KMS-11 (cell line): Measurements from ENCODE around the gene TMPRSS6.

Experiments
- H2AFZ ChIP-seq: fragments of 200-600 bp; sonication (generic); 2 replicates; pipeline ENCODE4 v1.6.1; 2016; ENCODE audit warnings: antibody characterized with exemption, mixed run types, low read depth
- H3K27ac ChIP-seq: fragments of 200-600 bp; sonication (generic); 2 replicates; pipeline ENCODE4 v1.6.1; 2016; ENCODE audit warnings: mild to moderate bottlenecking, mixed run types
- H3K27me3 ChIP-seq: fragments of 200-600 bp; sonication (generic); 2 replicates; pipeline ENCODE4 v1.6.1; 2017; ENCODE audit warnings: mild to moderate bottlenecking, low read depth, mixed run types, moderate library complexity; ENCODE audit not compliant: insufficient read depth
- H3K36me3 ChIP-seq: fragments of 200-600 bp; sonication (generic); 2 replicates; pipeline ENCODE4 v1.6.1; 2017; ENCODE audit warnings: mild to moderate bottlenecking, mixed run types; ENCODE audit not compliant: insufficient read depth
- H3K4me1 ChIP-seq: fragments of 200-600 bp; sonication (generic); 2 replicates; pipeline ENCODE4 v1.6.1; 2016; ENCODE audit warnings: mild to moderate bottlenecking, low read depth, mixed run types; ENCODE audit not compliant: poor library complexity, severe bottlenecking
- H3K4me2 ChIP-seq: fragments of 200-600 bp; sonication (generic); 2 replicates; pipeline ENCODE4 v1.7.0; 2016; ENCODE audit warnings: mild to moderate bottlenecking, mixed run types
- H3K4me3 ChIP-seq: fragments of 200-600 bp; sonication (generic); IDR thresholded peaks from 2 replicates; pipeline ENCODE4 v1.6.1; 2017; ENCODE audit warnings: low read depth, low read length, mixed read lengths; ENCODE audit not compliant: insufficient read depth
- H3K79me2 ChIP-seq: fragments of 200-600 bp; sonication (generic); 2 replicates; pipeline ENCODE4 v1.6.1; 2016; ENCODE audit warnings: low read depth, mixed run types; ENCODE audit not compliant: insufficient read depth
- H3K9ac ChIP-seq: fragments of 200-600 bp; sonication (generic); 2 replicates; pipeline ENCODE4 v1.6.1; 2016; ENCODE audit warnings: mild to moderate bottlenecking, mixed run types
- H4K20me1 ChIP-seq: fragments of 200-600 bp; sonication (generic); 2 replicates; pipeline ENCODE4 v1.6.1; 2016; ENCODE audit warnings: mild to moderate bottlenecking, mixed run types; ENCODE audit not compliant: insufficient read depth
- TF ChIP-seq, protein P1 (sequence below): fragments of 200-600 bp; sonication (generic); conservative IDR thresholded peaks from 2 replicates; pipeline ENCODE4 v1.6.1; 2017; ENCODE audit warnings: low read depth, mild to moderate bottlenecking, antibody characterized with exemption, low read length, moderate library complexity, mixed read lengths

Gene TMPRSS6

DNA sequence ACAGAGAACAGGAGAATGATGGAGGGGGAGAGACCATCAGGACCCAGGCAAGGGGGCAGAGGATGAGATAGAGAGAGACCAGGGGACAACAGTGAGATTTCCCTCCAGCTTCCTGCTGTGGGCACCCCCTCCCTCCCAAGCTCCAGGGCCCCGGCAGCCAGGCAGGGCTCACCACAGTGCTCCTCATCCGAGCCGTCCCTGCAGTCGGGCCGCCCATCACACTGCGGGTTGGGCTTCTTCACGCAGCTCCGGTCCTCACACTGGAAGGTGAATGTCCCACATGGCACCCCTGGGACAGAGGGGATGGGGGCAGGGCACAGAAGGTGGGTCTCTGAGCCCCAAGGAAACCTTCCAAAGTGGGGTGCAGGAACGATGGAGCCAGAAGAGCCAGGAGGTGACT is 38.8 kb downstream of the TMPRSS6 start:
- H2AFZ ChIP-seq = no peak overlapping the region
- no peak overlapping the region for H3K4me3 ChIP-seq
- no peak overlapping the region for H3K9ac ChIP-seq
- no peaks in the 10 kb centered on the region for H4K20me1 ChIP-seq
- H3K4me2 ChIP-seq = no peak overlapping the region
- H3K27me3 ChIP-seq = peaks cover 22% of the 10 kb centered on the region
- no peaks in the 10 kb centered on the region for H3K4me1 ChIP-seq
- TF ChIP-seq, protein P1, sequence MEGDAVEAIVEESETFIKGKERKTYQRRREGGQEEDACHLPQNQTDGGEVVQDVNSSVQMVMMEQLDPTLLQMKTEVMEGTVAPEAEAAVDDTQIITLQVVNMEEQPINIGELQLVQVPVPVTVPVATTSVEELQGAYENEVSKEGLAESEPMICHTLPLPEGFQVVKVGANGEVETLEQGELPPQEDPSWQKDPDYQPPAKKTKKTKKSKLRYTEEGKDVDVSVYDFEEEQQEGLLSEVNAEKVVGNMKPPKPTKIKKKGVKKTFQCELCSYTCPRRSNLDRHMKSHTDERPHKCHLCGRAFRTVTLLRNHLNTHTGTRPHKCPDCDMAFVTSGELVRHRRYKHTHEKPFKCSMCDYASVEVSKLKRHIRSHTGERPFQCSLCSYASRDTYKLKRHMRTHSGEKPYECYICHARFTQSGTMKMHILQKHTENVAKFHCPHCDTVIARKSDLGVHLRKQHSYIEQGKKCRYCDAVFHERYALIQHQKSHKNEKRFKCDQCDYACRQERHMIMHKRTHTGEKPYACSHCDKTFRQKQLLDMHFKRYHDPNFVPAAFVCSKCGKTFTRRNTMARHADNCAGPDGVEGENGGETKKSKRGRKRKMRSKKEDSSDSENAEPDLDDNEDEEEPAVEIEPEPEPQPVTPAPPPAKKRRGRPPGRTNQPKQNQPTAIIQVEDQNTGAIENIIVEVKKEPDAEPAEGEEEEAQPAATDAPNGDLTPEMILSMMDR = no peak
- H3K79me2 ChIP-seq = no peaks in the 10 kb centered on the region
- H3K36me3 ChIP-seq = no peaks in the 10 kb centered on the region
- H3K27ac ChIP-seq = no peak overlapping the region

DNA sequence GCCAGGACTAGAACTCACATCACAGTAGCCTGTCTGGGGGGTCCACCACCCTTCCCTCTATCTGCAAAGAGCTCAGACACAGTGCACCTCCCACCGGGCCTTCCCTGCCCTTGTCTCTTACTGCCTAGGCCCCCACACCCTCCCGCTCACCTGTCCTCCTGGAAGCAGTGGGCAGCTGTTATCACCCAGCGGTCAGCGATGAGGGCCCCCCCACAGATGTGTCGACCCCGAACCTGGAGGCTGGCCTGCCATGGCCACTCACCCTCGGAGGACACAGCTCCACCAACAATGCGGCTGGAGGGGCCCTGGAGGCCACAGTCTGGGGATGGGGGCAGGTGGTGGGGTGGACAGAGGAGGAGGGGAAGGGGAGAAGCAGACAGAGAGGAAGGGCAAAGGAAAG is 39.2 kb downstream of the TMPRSS6 start:
- peaks cover 18% of the 10 kb centered on the region; the same call in 1 of the 2 replicates for H3K27me3 ChIP-seq
- TF ChIP-seq, protein P1 = no peak
- H3K79me2 ChIP-seq = no peaks in the 10 kb centered on the region
- H4K20me1 ChIP-seq = no peaks in the 10 kb centered on the region
- no peak overlapping the region for H3K9ac ChIP-seq
- H3K36me3 ChIP-seq = no peaks in the 10 kb centered on the region
- no peak overlapping the region for H3K4me3 ChIP-seq
- H3K4me2 ChIP-seq = no peak overlapping the region
- no peaks in the 10 kb centered on the region for H3K4me1 ChIP-seq
- H3K27ac ChIP-seq = no peak overlapping the region
- H2AFZ ChIP-seq = no peak overlapping the region

DNA sequence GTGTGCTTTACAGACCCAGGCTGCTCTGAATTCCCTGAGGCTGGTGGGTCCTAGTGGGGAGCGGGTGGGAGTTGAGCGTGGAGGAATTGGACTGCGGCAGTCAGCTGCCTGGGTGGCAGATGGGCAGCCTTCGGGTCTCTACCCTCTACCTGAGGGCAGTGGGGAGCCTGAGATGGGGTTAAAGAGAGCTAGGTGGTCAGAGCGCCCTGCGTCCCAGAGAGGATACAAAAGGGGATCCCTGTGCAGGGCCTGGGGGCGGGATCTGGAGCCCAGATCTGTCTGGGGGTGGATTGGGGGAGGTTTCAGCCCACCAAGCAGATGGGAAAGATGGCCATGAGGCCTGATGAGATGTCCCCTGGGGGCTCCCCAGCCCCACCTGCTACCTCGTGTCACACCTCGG is 39.8 kb downstream of the TMPRSS6 start:
- H3K36me3 ChIP-seq = no peaks in the 10 kb centered on the region
- H3K4me2 ChIP-seq = no peak overlapping the region
- no peaks in the 10 kb centered on the region for H3K4me1 ChIP-seq

DNA sequence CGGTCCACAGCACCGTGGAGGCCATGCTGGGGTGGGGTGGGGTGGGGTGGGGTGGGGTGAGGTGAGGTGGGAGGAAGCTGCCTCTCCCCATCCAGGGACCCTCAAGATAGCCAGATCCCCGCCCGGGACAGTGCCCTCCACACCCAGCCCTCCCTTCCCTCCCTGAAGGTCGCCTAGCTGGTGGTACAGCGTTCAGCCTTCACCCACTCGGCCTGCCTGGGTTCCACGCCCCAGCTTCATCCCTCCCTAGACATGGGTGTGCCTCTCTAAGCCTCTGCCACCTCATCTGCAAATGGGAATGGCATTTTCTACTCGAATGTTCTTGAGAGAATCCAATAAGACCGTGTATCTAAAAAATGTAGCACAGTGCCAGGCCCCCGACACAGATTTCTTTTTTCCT is 40.2 kb downstream of the TMPRSS6 start:
- no peaks in the 10 kb centered on the region for H3K4me1 ChIP-seq
- peaks cover 17% of the 10 kb centered on the region; the same call in 1 of the 2 replicates for H3K27me3 ChIP-seq
- H3K36me3 ChIP-seq = no peaks in the 10 kb centered on the region
- H2AFZ ChIP-seq = no peak overlapping the region
- no peaks in the 10 kb centered on the region for H4K20me1 ChIP-seq
- H3K4me2 ChIP-seq = no peak overlapping the region
- H3K9ac ChIP-seq = no peak overlapping the region
- H3K79me2 ChIP-seq = no peaks in the 10 kb centered on the region
- TF ChIP-seq, protein P1 = no peak
- no peak overlapping the region for H3K4me3 ChIP-seq
- H3K27ac ChIP-seq = no peak overlapping the region

More for the DNA sequence above, 39.8 kb downstream of the TMPRSS6 start:
- no peak overlapping the region for H3K9ac ChIP-seq
- H4K20me1 ChIP-seq = no peaks in the 10 kb centered on the region
- H3K27ac ChIP-seq = no peak overlapping the region
- no peak overlapping the region for H2AFZ ChIP-seq
- no peak overlapping the region for H3K4me3 ChIP-seq
- peaks cover 17% of the 10 kb centered on the region; the same call in 1 of the 2 replicates for H3K27me3 ChIP-seq
- no peaks in the 10 kb centered on the region for H3K79me2 ChIP-seq
- TF ChIP-seq, protein P1 = no peak
